HG03520 (cell line): Measurements from ENCODE around the gene CGB7.
A peak's percentile ranks its signal among the peaks of the same experiment; 100 is the strongest.
"Not testable (repeated sequence)": the region's sequence is repeated elsewhere in the genome, so short reads cannot be mapped to it uniquely, and the experiment has no call there.

Source experiments
- ATAC-seq: cut with Tn5 transposase; IDR thresholded peaks from one replicate; pipeline ENCODE4 v1.9.1; 2021; ENCODE audit warnings: mild to moderate bottlenecking, moderate library complexity; ENCODE audit not compliant: unreplicated experiment

Gene CGB7

DNA sequence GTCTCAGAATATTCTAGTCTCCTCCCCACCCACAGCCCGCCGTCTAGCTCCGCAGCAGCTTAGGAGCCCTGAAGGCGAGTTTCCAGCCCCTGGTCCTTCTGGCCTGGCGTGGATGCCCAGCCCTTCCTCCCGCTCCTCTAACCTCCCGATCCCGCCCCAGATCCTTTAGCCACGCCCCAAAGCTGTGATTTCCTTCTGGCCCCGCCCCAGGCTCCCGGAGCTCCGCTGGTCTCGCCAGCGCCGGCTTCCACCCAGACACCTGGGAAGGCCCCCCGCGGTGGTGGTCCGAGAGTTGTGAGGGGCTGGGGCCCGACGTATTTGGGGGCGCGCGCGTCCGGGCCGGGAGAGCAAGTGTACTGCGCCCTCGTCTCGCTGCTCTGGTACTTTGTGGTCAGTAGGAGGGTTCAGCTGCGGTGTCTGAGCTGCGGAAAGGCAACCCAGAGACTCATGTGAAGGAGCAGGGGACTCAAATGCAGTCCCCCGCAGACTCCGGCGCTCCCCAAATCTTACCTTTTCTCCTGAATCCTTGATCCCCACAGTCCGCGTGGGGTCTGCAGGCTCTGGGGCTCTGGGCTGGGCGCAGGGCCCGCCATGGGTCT lies at the start of gene CGB7:
Gene CGB7, minus strand, starts transcription at position 114 of the 599 bp plus-strand sequence. CDS start 2,374 bp downstream, outside the sequence.
- ATAC-seq, result no peak

DNA sequence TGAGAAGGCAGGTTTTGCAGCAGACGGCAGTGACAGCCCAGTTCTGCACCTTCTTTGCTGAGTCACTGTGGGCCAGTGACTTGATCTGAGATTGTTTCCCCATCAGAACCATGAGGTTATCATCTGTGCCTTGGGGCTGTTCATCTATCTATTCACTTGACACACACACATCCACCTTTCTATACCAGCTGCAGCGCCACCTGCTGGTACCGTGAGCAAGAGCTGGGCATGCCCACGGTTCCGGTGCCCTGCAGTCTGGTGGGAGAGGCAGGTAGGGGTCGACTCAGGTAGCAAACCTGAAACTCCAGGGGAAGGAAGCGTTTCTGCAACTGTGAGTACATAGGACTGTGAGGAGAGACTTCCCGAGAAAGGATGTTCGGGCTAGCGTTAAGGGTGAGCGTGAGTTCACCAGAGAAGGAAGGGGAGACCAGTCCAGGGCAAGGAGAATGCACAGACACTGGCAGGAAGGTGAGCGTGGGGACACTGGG lies 49.1 kb upstream of the CGB7 start:
- ATAC-seq, result no peak

DNA sequence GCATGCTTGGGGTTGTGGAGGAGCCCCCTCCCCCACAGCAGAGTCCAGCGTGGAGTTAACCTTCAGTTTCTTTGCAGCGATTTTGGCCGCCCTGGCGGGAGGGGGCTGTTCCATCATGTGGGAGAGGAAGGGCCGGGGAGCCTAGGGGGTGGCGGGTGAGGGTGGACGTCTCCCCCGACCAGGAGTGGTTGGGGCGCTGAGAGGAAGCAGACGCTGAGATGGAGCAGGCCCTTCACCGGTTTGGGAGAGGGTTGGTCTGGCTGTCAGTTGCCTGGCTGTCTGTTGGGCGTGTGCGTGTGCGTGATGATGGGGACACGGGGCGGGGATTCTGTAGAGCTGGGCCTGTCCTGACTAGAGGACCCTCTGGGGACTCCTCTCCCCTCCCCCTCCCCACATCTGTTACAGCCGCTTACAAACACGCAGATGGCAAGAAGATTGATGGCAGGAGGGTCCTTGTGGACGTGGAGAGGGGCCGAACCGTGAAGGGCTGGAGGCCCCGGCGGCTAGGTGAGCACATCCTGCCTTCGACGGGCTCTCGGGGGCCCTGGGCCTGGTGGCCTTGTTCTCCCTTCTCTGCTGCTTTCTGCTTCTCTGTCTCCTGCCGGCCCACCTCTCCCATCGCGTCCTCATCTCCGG lies 46.8 kb upstream of the CGB7 start:
- ATAC-seq, result no peak

DNA sequence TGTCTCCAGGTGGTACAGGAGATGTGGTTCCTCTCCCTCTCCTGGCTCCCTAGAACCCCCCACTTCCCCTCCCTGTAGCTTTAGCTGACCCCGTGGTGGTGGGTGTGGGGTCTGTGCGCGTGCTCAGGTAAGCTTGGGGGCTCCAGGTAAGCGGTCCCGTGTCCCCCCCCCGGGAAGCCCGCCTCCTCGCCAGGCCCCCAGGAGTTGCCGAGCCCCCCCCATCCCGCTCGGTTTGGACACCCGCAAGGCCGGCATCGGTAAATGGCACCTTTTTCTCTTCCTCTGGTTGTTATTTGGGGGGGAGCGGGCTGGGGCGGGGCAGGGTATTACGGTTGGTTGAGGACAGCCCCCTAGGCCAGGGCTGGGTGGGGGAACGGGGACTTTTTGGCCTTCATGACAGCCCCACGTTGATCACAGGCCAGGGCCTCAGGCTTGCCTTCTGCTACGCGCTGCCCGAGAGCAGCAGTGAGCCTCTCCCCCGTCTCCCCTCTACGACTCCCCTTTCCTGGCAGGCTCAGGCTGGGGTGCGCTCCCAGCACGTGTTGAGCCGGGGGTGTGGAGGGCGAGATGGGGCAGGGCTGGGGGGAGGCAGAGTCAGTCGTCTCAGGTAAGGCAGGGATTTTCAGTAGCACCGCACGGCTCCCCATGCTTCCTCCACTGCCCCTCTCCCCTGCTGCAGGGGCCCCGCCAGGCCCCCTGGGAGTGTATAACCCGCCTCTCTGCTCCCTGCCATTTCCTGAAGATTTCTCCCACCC lies 46.0 kb upstream of the CGB7 start:
- no peak for ATAC-seq

DNA sequence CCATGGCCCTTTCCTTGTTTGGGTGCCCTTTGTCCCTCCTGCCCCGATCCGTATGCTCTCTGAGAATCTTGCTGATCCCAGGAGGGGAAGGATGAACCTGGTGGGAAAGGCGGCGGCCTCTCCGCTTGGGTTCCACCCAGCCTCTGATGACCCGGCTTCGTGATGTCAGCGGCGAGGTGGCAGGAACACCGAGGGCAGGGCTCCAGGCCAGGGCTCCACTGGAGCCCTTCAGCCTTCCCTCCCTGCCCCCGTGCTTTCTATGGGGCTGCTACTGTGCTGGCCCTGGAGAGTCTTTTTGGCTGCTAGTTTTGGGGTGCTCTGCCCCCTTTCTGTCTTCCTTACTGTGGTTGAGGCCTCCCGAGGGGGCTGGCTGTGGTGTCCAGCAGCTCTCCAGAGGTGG lies 44.8 kb upstream of the CGB7 start:
- no peak for ATAC-seq

DNA sequence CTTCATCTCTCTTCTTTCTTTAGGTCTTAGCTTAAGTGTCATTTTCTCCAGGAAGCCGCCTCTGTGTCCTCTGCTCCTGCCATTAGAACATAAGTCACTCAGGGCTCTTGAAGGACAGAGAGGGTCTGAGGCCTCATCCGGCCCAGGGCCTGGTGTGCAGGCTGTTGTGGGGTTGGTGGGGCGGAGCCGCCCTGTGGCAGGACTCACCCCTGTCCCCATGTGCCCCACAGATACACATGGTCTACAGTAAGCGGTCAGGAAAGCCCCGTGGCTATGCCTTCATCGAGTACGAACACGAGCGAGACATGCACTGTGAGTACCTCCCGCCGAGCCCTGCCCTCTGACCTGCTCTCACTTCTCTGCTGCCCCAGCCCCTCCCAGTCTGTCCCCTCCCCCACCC lies 43.6 kb upstream of the CGB7 start:
- no peak for ATAC-seq

- ATAC-seq, result no peak
Measured at GRCh38 chr19:49098795-49099194, 41.2 kb upstream of the CGB7 start.

- ATAC-seq, result no peak
Measured at GRCh38 chr19:49097453-49098288, 40.1 kb upstream of the CGB7 start.

DNA sequence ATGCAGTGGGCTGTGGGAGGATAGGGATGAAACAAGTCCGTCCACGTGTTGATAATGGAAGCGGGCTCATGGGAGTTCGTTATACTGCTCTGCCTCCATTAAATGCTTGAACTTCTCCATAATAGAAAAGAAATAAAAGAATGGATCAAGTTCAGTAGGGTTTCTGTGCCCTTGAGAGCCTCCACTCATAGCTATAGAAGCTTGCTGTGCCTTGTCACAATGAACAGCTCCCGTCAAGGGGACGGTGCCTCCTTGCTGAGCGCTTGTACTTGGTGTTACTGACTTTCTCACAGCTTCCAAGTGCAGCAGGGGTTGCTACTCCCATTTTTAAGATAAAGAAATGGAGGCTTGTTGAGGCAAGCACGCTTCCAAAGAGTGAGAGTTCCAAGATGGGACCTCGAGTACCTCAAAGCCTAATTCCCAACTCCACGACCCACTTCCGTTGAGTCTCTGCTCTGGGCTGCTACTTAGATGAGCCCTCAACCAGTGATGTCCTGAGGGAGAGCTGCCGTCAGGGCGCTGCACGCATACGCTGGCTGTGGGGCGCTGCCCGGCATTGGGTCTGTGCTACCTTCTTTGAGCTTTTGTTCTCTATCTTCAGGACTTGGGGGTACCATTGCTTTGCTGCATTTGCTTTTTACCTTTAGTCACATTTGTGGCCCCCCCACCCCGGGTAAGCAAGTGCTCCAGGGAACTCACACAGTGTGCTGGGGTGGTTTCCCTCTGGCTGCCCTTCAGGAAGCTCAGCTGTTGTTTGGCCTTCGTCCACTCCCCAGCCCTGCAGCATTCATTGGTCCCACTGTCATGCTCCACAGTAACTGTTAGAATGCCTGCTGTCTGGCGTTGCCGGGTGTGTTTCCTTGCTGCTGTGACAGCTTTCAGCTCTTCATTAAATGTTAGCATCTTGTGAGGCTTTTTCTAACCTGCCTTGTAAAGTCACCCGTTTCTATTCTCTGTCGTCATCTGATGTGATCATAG lies 37.2 kb upstream of the CGB7 start:
- ATAC-seq, result no peak

DNA sequence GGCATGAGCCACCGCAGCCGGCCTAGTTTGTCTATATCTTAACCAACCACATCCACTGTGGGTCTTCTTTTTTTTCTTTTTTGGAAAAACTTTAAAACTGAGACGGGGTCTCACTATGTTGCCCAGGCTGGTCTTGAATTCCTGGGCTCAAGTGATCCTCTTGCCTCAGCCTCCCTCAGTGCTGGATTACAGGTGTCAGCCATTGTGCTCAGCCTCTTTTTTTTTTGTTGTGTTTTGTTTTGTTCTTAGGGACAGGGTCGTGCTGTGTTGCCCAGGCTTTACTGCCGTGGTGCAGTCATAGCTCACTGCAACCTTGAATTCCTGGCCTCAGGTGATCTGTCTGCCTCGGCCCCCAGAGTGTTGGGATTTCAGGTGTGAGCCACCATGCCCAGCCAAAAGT lies 35.1 kb upstream of the CGB7 start:
- no peak for ATAC-seq

GRCh38 chr19:49091391-49092038 lies 34.0 kb upstream of the CGB7 start:
- no peak for ATAC-seq

GRCh38 chr19:49086296-49086695 lies 28.7 kb upstream of the CGB7 start:
- ATAC-seq, result no peak

- no peak for ATAC-seq
Measured at GRCh38 chr19:49085868-49086232, 28.3 kb upstream of the CGB7 start.

DNA sequence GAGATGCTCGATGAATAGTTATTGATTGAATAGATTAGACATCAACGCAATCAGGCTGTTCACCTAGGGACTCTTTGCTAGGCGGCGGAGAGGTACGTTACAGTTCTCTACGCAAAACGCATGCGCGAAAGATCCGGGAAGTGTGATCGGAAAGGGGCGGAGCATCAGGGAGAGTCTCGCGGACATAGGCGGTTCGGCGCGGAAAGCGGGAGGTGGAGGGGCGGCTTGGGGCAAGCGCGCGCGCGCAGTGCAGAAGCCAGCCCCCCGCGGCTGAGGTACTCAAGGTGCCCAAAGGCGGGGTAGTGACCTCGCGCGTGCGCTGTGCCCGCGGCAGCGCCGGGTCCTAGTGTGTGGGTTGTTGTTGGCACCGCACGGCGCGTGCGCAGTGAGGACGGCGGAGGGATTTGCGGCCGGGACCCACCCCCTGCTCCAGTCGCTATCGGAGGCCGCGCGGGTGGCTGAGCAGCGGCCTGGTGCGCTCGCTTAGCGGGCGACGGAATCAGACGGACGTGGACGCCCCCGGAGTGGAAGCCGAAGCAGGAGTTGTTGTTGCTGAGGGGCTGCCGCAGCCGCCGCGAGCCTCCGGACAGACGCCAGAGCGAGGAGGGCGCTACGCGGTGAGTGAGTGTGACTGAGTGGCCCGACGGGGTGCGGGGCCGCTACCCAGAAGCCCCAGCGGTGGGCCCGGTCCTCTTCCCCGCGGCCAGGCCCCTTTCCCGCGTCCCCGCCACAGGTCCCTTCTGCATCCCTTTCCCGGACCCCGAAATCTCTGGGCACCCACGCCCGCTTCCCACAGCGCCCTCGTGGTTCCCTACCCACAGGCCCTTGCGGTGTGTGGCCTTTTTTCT lies 27.7 kb upstream of the CGB7 start, which contains the start of gene SNRNP70:
Gene SNRNP70, plus strand, starts transcription at position 432 of the 848 bp plus-strand sequence. CDS start 964 bp downstream, outside the sequence.
- ATAC-seq, result peak; percentile 79

DNA sequence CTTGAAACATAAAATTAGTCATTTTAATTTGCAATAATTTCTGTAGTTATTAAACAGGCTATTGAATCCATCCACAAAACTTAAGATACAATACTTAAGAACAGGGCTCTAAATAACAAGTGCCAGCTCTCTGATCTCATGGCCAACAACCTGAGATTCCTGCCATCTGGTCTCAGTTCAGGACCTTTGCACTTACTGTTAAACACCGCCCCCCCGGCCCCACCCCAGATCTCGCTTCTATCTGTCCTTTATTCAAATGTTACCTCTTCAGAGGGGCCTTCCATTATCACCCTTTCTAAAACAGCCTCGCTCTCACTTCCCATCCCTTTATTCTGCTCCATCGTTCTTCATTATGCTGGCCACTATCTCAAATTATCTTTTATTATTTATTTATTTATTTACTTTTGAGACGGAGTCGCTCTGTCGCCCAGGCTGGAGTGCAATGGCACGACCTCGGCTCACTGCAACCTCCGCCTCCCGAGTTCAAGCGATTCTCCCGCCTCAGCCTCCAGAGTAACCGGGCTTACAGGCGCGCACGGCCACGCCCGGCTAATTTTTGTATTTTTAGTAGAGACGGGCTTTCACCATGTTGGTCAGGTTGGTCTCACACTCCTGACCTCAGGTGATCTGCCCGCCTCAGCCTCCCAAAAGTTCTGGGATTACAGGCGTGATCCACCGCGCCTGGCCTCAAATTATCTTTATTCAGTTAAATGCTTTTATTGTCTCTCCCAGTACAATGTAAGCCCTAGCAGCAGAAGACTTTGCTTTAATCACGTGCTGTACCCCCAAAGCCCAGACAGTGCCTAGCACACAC lies 26.9 kb upstream of the CGB7 start:
- no peak for ATAC-seq

- no peak for ATAC-seq
Measured at GRCh38 chr19:49081273-49081672, 23.7 kb upstream of the CGB7 start.

DNA sequence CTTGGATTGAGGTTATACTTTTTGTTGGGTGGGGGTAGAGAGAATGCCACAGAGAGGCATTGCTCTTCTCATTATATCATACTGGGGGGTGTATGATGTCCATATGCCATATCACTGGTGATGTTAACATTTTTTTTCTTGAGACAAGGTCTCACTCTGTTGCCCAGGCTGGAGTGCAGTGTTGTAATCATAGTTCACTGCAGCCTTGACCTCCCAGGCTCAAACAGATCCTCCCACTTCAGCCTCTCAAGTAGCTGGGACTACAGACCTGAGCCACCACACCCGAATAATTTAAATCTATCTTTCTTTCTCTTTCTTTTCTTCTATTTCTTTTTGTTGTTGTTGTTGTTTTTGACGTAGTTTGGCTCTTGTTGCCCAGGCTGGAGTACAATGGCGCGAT lies 22.8 kb upstream of the CGB7 start:
- ATAC-seq, result no peak

- not testable (repeated sequence) for ATAC-seq
Measured at GRCh38 chr19:49074869-49075268, 17.3 kb upstream of the CGB7 start.
